SU-DHL-6 (cell line): ENCODE results near the gene PRPS2.

Experiments used
- H2AFZ ChIP-seq: fragments of 200-600 bp; sonication (generic); 2 replicates; pipeline ENCODE4 v1.6.1; 2014; ENCODE audit warnings: low read depth, mild to moderate bottlenecking, moderate library complexity, mixed read lengths, antibody characterized with exemption, low read length; ENCODE audit not compliant: severe bottlenecking
- H3F3A ChIP-seq: fragments of 200-600 bp; shearing (Covaris generic); 2 replicates; pipeline ENCODE4 v1.6.0; 2016; ENCODE audit warnings: antibody characterized with exemption, mild to moderate bottlenecking; ENCODE audit not compliant: insufficient read depth
- H3K27ac ChIP-seq: fragments of 200-600 bp; sonication (generic); 2 replicates; pipeline ENCODE4 v1.5.1; 2016; ENCODE audit warnings: low read depth, mild to moderate bottlenecking, low read length, moderate library complexity, mixed read lengths
- H3K27me3 ChIP-seq: fragments of 200-600 bp; sonication (generic), shearing (Covaris generic); 2 replicates; pipeline ENCODE4 v1.6.0; 2014; ENCODE audit warnings: mild to moderate bottlenecking, low read length
- H3K36me3 ChIP-seq: fragments of 200-600 bp; sonication (generic); 2 replicates; pipeline ENCODE4 v1.6.1; 2014; ENCODE audit warnings: mild to moderate bottlenecking, low read length, mixed read lengths
- H3K4me2 ChIP-seq: fragments of 300-600, 200-600 bp; shearing (Covaris generic), sonication (generic); 2 replicates; pipeline ENCODE4 v1.6.0; 2014; ENCODE audit warnings: low read length, low read depth, mild to moderate bottlenecking; ENCODE audit not compliant: poor library complexity, severe bottlenecking
- H3K4me3 ChIP-seq: fragments of 200-600 bp; sonication (generic); 2 replicates; pipeline ENCODE4 v1.5.1; 2014; ENCODE audit warnings: antibody characterized with exemption, low read length, mild to moderate bottlenecking, mixed read lengths; ENCODE audit not compliant: insufficient read depth, poor library complexity, severe bottlenecking
- H3K79me2 ChIP-seq: fragments of 200-600 bp; sonication (generic); 2 replicates; pipeline ENCODE4 v1.6.1; 2014; ENCODE audit warnings: mild to moderate bottlenecking, low read length, moderate library complexity; ENCODE audit not compliant: insufficient read depth
- H3K9ac ChIP-seq: fragments of 200-600 bp; sonication (generic); 2 replicates; pipeline ENCODE4 v1.7.0; 2014; ENCODE audit warnings: mild to moderate bottlenecking, low read length
- H3K9me2 ChIP-seq: fragments of 200-600 bp; sonication (generic); replicated peaks from 2 replicates; pipeline ENCODE4 v1.6.1; 2014; ENCODE audit warnings: low read length; ENCODE audit not compliant: insufficient read depth
- H3K9me3 ChIP-seq: fragments of 200-600 bp; sonication (generic); 2 replicates; pipeline ENCODE4 v1.6.1; 2014; ENCODE audit warnings: low read length, mixed read lengths; ENCODE audit not compliant: insufficient read depth
- H4K20me1 ChIP-seq: fragments of 200-600 bp; sonication (generic); 2 replicates; pipeline ENCODE4 v1.6.1; 2014; ENCODE audit warnings: low read depth, mild to moderate bottlenecking, antibody characterized with exemption, low read length, moderate library complexity, mixed read lengths
- EZH2phosphoT487 ChIP-seq: fragments of 200-600 bp; sonication (generic), shearing (Covaris generic); conservative IDR thresholded peaks from 2 replicates; pipeline ENCODE4 v1.6.1; 2018; ENCODE audit warnings: mild to moderate bottlenecking, antibody characterized with exemption, low read length, moderate library complexity, mixed read lengths
- TF ChIP-seq, protein P1 (sequence below): fragments of 200-600 bp; sonication (generic); IDR thresholded peaks from one replicate; pipeline ENCODE4 v1.5.1; 2017; ENCODE audit warnings: antibody characterized with exemption, mild to moderate bottlenecking, low read length, moderate library complexity; ENCODE audit not compliant: insufficient read depth, poor library complexity, severe bottlenecking

Gene PRPS2

DNA sequence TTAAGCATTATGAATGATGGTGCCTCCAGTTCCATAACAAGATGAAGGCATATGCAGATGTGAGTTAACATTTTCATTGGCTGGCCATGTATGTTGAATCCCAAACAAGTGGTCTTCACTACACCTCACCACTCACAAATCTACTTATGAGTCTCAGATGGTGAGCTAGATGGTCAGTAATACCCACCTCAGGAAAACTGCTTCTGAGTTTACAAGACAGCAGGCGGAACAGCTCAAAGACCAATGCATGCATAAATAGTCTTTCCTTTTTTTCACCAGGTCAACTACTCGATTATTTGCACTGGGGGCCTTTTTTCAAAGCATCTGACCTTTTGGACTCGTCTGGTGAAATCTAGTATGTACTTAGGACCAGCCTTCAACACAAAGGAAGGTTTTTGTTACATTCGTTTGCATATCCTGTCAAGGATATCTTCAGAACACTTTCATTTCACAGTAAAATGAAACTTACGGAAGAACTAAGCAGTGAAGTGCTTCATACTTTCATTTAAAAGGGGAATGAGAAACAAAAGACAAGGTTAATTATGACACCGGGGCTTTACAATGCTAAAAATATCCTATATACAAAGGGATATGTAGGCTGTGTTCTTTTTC, 52.6 kb downstream of the PRPS2 start:
- no peak for TF ChIP-seq EZH2phosphoT487
- TF ChIP-seq, protein P1, sequence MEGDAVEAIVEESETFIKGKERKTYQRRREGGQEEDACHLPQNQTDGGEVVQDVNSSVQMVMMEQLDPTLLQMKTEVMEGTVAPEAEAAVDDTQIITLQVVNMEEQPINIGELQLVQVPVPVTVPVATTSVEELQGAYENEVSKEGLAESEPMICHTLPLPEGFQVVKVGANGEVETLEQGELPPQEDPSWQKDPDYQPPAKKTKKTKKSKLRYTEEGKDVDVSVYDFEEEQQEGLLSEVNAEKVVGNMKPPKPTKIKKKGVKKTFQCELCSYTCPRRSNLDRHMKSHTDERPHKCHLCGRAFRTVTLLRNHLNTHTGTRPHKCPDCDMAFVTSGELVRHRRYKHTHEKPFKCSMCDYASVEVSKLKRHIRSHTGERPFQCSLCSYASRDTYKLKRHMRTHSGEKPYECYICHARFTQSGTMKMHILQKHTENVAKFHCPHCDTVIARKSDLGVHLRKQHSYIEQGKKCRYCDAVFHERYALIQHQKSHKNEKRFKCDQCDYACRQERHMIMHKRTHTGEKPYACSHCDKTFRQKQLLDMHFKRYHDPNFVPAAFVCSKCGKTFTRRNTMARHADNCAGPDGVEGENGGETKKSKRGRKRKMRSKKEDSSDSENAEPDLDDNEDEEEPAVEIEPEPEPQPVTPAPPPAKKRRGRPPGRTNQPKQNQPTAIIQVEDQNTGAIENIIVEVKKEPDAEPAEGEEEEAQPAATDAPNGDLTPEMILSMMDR, result no peak
- H3K27me3 ChIP-seq, result no peaks in the 10 kb centered on the region
- H3K9me3 ChIP-seq, result no peaks in the 10 kb centered on the region
- no peak overlapping the region for H3K9ac ChIP-seq
- no peaks in the 10 kb centered on the region for H4K20me1 ChIP-seq
- no peaks in the 10 kb centered on the region for H3K79me2 ChIP-seq
- no peaks in the 10 kb centered on the region for H3F3A ChIP-seq
- H3K27ac ChIP-seq, result no peak overlapping the region
- peak overlapping the region; percentile 54 for H2AFZ ChIP-seq
- peak overlapping the region; percentile 14 for H3K4me3 ChIP-seq
- H3K36me3 ChIP-seq, result no peaks in the 10 kb centered on the region
- H3K4me2 ChIP-seq, result peak overlapping the region; percentile 46
- H3K9me2 ChIP-seq, result no peaks in the 10 kb centered on the region

DNA sequence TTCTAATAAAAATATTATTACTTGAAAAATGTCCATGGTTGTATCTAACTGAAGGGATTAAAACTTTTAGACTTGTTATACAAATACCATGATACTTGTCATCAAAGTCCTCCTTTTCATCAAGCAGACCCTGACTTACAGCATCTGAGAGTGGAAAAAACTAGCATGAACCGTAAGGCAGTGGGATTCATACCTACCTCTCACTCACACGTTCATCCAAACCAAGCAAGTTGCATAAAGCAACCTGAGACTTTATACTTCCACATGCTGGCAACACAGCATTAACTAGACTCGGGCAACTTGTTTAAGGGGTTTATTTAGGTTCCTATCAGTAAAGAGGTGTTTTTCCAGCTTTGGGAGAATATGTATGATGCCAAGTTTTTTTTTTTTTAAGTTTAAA, 53.1 kb downstream of the PRPS2 start:
- Histone ChIP-seq H3K27me3 (no peaks in the 10 kb centered on the region), H3K9me2 (no peaks in the 10 kb centered on the region)

DNA sequence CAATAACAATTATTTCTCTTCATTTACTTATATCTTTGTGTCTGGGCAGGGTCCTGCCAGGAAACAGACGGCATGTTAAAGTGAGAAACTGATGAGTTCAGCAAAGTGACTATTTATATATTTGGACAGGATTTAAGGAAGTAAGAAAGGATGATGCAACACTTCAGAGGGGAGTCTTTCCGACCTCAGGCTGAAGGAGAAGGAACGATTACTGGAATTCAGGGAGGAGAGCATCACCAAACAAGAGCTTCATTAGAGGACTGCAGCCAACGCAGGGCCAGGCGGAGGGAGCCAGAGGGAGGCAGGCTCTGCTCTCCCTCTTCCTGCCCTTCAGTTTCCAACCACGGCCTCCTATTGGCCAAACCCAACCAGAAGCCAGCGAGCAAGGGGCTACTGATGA, 74.1 kb downstream of the PRPS2 start:
- H3K27ac ChIP-seq, result no peak overlapping the region
- H3K4me2 ChIP-seq, result no peak overlapping the region
- H2AFZ ChIP-seq, result no peak overlapping the region
- no peaks in the 10 kb centered on the region for H3K36me3 ChIP-seq
- no peaks in the 10 kb centered on the region for H3K9me2 ChIP-seq
- no peaks in the 10 kb centered on the region for H3K79me2 ChIP-seq
- no peaks in the 10 kb centered on the region for H3K9me3 ChIP-seq
- H3K4me3 ChIP-seq, result no peak overlapping the region
- no peak overlapping the region for H3K9ac ChIP-seq
- TF ChIP-seq EZH2phosphoT487, result no peak
- TF ChIP-seq, protein P1, result no peak
- H3K27me3 ChIP-seq, result no peaks in the 10 kb centered on the region
- H3F3A ChIP-seq, result no peaks in the 10 kb centered on the region
- H4K20me1 ChIP-seq, result no peaks in the 10 kb centered on the region

More for the DNA sequence above, 53.1 kb downstream of the PRPS2 start:
- H3K4me2 ChIP-seq, result peak overlapping the region; percentile 46
- TF ChIP-seq EZH2phosphoT487, result no peak
- TF ChIP-seq, protein P1, result no peak
- no peaks in the 10 kb centered on the region for H3K36me3 ChIP-seq
- no peak overlapping the region for H3K27ac ChIP-seq
- no peaks in the 10 kb centered on the region for H3F3A ChIP-seq
- no peak overlapping the region for H2AFZ ChIP-seq
- H4K20me1 ChIP-seq, result no peaks in the 10 kb centered on the region
- H3K4me3 ChIP-seq, result no peak overlapping the region
- H3K79me2 ChIP-seq, result no peaks in the 10 kb centered on the region
- H3K9ac ChIP-seq, result no peak overlapping the region
- no peaks in the 10 kb centered on the region for H3K9me3 ChIP-seq
